GM19328 (cell line): ENCODE results near the gene RELN.
"Not testable (repeated sequence)": the region's sequence is repeated elsewhere in the genome, so short reads cannot be mapped to it uniquely, and the experiment has no call there.

Experiments
- ATAC-seq: cut with Tn5 transposase; IDR thresholded peaks from one replicate; pipeline ENCODE4 v1.9.1; 2021; ENCODE audit warnings: mild to moderate bottlenecking, moderate library complexity; ENCODE audit not compliant: unreplicated experiment

The RELN gene

GRCh38 chr7:103528152-103528551 is 461.3 kb downstream of the RELN start:
- ATAC-seq: no peak

GRCh38 chr7:103525937-103526336 is 463.5 kb downstream of the RELN start:
- no peak for ATAC-seq

GRCh38 chr7:103524042-103524907 is 465.2 kb downstream of the RELN start:
- no peak for ATAC-seq

DNA sequence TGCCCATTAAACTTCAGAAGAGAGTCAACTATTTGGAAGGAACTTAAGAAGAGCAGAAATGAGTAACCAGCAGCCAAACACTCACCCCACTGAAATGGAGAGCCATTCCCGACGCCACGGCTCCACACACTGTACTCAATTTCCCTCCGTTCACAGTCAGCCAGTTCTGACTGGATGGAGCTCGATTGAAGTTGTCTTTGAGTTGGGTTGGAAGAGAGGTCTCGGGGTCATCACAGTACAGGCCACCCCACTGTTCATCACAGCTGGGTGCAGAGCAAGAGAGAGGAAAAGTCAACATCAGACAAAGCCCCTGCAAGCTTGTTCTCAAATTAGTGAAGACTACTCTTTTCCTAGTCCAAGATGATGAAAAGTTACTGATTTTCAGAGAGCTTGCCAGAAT is 467.5 kb downstream of the RELN start:
- ATAC-seq: no peak

DNA sequence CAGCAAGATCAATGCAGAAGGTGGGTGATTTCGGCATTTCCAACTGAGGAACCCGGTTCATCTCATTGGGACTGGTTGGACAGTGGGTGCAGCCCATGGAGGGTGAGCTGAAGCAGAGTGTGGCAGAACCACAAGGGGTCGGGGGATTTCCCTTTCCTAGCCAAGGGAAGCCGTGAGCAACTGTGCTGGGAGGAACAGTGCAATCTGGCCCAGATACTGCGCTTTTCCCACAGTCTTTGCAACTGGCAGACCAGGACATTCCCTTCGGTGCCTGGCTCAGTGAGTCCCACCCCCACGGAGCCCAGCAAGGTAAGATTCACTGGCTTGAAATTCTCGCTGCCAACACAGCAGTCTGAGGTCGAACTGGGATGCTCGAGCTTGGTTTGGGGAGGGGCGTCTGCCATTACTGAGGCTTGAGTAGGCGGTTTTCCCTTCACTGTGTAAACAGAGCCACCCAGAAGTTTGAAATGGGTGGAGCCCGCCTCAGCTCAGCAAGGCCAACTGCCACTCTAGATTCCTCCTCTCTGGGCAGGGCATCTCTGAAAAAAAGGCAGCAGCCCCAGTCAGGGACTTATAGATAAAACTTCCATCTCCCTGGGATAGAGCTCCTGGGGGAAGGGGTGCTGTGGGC is 484.8 kb downstream of the RELN start:
- no peak for ATAC-seq

DNA sequence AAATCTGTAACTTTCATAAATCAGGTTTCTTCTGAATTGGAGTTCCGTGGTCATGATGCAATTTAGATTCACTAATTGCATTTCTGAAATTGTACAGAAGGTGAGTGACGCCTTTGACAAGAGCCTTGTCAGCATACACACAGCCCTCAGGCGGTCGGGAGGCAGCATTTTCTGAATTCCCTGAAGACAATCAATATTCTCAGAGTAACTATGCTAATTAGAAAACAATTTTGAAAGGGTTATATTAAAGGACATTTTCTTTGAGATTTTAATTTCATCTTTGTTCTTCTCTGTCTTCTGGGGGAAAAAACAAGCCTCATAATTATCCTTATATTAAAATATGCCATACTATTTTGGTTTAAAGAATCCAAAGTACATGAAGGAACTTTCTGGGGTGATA is 488.3 kb downstream of the RELN start:
- no peak for ATAC-seq

DNA sequence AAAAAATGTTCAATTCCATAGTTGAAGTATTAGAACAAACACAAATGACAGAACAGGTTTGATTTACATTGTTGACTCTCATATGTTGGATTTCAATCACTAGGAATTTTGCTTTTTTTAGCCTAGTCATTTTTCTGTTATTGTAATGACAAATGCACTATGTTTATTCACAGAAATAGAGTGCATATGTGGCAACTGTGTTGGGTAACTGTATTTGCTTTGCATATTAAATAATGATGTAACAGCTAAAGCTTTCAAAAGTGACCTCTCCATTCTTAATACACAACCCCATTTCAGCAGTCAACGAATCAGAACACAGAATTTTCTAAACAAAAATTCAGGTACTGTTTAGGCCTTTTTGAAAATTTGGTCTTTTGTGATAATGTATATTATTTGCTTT is 489.5 kb downstream of the RELN start:
- ATAC-seq: no peak

GRCh38 chr7:103487419-103487818 is 502.0 kb downstream of the RELN start:
- no peak for ATAC-seq

- not testable (repeated sequence) for ATAC-seq
Observed at GRCh38 chr7:103486873-103487272, 502.6 kb downstream of the RELN start.

GRCh38 chr7:103480771-103481170 is 508.7 kb downstream of the RELN start:
- ATAC-seq: no peak

- ATAC-seq: no peak
Observed at GRCh38 chr7:103474956-103475355, 514.5 kb downstream of the RELN start.

- no peak for ATAC-seq
Observed at GRCh38 chr7:103469095-103469948, 520.1 kb downstream of the RELN start.

- no peak for ATAC-seq
Observed at GRCh38 chr7:103466814-103467213, 522.6 kb downstream of the RELN start.

DNA sequence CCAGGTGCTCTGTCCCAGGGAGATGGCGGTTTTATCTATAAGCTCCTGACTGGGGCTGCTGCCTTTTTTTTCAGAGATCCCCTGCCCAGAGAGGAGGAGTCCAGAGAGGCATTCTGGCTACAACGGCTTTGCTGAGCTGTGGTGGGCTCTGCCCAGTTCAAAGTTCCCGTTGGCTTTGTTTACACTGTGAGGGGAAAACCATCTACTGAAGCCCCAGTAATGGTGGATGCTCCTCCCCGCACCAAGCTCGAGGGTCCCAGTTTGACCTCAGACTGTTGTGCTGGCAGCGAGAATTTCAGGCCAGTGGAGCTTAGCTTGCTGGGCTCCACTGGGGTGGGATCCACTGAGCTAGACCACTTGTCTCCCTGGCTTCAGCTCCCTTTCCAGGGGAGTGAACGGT is 527.1 kb downstream of the RELN start:
- no peak for ATAC-seq

DNA sequence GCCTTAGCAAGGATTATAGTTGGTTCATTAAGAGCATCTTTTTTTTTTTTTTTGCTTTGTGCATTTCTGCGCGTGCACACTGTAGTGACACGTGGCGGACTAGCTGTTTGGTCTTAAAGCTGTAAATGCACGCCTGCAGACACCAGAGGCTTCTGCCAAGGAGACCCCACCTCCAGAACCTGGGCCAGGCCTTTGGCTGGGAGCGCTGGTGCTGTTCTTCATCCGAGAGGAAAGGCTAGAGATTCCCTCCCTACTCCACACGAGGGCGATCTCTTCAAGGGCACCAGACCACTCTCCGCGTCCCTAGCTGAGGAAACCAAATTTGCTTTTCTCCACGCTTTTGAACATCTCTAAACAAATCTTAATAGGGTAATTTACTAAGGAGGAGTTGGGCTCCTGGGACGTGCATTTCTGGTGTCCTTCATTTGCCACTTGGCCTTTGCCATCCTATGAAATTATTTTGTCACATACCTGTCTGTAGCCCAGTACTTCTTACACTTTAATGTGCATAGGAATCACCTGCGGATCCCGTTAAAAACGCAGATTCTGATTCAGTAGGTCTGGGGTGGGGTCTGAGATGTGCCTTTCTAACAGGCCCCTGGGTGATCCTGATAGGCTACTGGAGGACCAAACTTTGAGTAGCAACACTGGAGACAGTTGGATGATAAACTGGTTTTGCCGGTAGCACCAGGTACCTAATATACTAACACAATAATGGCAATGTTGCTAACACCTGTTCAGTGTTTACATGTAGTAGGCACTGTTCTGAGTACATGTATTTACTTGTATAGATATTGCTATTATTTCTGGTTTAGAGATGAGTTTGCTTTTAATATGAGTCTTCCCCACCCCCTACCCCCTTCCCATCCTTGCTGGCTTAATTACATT is 542.1 kb downstream of the RELN start:
- no peak for ATAC-seq

- no peak for ATAC-seq
Observed at GRCh38 chr7:103446049-103446520, 543.4 kb downstream of the RELN start, which contains the start of gene SLC26A5. TSS of gene SLC26A5 (minus strand) at chr7:103446207. CDS start at chr7:103421514, 24,693 bp downstream.

GRCh38 chr7:103445228-103446048 is 544.0 kb downstream of the RELN start:
- ATAC-seq: no peak

DNA sequence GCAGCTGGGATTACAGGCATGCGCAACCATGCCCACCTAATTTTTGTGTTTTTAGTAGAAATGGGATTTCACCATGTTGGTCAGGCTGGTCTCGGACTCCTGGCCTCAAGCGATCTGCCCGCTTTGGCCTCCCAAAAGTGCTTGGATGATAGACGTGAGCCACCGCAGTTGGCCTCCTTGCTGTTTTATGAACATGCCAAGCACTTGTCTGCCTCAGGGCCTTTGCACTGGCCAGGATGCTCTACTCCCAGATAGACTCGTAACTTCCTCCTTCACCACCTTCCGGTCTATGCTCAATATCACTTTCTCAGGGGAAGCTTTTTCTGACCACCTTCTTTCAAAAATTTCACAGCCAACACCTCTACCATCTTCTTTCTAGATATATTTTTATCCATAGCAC is 549.8 kb downstream of the RELN start:
- no peak for ATAC-seq

- no peak for ATAC-seq
Observed at GRCh38 chr7:103437623-103438022, 551.8 kb downstream of the RELN start.
